ENCODE data around the gene CTIF. TPM values are rescaled to one million over a fixed set of nuclear protein-coding genes. Genes with fewer than 3 reads are reported as not detected.

CTIF gene
- total RNA-seq, 1 donor from 2014 or later, result 60.0 TPM

- peaks cover 9% of the 10 kb centered on the region for H3K36me3 ChIP-seq
- no peaks in the 10 kb centered on the region for H3K9me3 ChIP-seq (replicated peaks)
- H3K27me3 ChIP-seq (ENCODE audit: low read depth), result no peaks in the 10 kb centered on the region
- TF ChIP-seq CTCF (IDR thresholded peaks at IDR 0.05; ENCODE audit: borderline replicate concordance), result no peak
- intact Hi-C loops (cut with micrococcal nuclease), result no loop called here
- no peak overlapping the region for H3K4me3 ChIP-seq
- no peak overlapping the region for H3K27ac ChIP-seq (replicated peaks)
- DNase-seq, result no peak
- H3K4me1 ChIP-seq, result peaks cover 35% of the 10 kb centered on the region
These were observed 34.9 kb downstream of the CTIF start for GRCh38 chr18:48573632-48574283.

GRCh38 chr18:48574667-48575300 lies 36.0 kb downstream of the CTIF start:
- H3K9me3 ChIP-seq (replicated peaks), result no peaks in the 10 kb centered on the region
- no peak for DNase-seq
- peaks cover 9% of the 10 kb centered on the region for H3K36me3 ChIP-seq
- no peak overlapping the region for H3K27ac ChIP-seq (replicated peaks)
- no peaks in the 10 kb centered on the region for H3K27me3 ChIP-seq (ENCODE audit: low read depth)
- no peak overlapping the region for H3K4me3 ChIP-seq
- intact Hi-C loops (cut with micrococcal nuclease), result no loop called here
- H3K4me1 ChIP-seq, result peaks cover 31% of the 10 kb centered on the region
- no peak for TF ChIP-seq CTCF (IDR thresholded peaks at IDR 0.05; ENCODE audit: borderline replicate concordance)

- Histone ChIP-seq H3K4me1 (peaks cover 27% of the 10 kb centered on the region), H3K9me3 (replicated peaks) (no peaks in the 10 kb centered on the region), H3K27me3 (ENCODE audit: low read depth) (no peaks in the 10 kb centered on the region), H3K27ac (replicated peaks) (no peak overlapping the region), H3K4me3 (no peak overlapping the region), H3K36me3 (peaks cover 9% of the 10 kb centered on the region)
- TF ChIP-seq CTCF (IDR thresholded peaks at IDR 0.05; ENCODE audit: borderline replicate concordance), result no peak
- intact Hi-C loops (cut with micrococcal nuclease), result no loop called here
- no peak for DNase-seq
These were observed 36.4 kb downstream of the CTIF start for GRCh38 chr18:48575301-48575657.

- H3K36me3 ChIP-seq, result peaks cover 9% of the 10 kb centered on the region
- intact Hi-C loops (cut with micrococcal nuclease), result no loop called here
- no peaks in the 10 kb centered on the region for H3K9me3 ChIP-seq (replicated peaks)
- no peak for DNase-seq
- no peak overlapping the region for H3K4me3 ChIP-seq
- H3K27ac ChIP-seq (replicated peaks), result no peak overlapping the region
- H3K4me1 ChIP-seq, result peaks cover 28% of the 10 kb centered on the region
- no peak for TF ChIP-seq CTCF (IDR thresholded peaks at IDR 0.05; ENCODE audit: borderline replicate concordance)
- no peaks in the 10 kb centered on the region for H3K27me3 ChIP-seq (ENCODE audit: low read depth)
These were observed 37.0 kb downstream of the CTIF start for GRCh38 chr18:48575658-48576456.

- no peak overlapping the region for H3K27ac ChIP-seq (replicated peaks)
- H3K36me3 ChIP-seq, result peaks cover 9% of the 10 kb centered on the region
- intact Hi-C loops (cut with micrococcal nuclease), result no loop called here
- H3K4me3 ChIP-seq, result no peak overlapping the region
- no peak for TF ChIP-seq CTCF (IDR thresholded peaks at IDR 0.05; ENCODE audit: borderline replicate concordance)
- no peak for DNase-seq
- no peaks in the 10 kb centered on the region for H3K9me3 ChIP-seq (replicated peaks)
- no peaks in the 10 kb centered on the region for H3K27me3 ChIP-seq (ENCODE audit: low read depth)
- H3K4me1 ChIP-seq, result peaks cover 34% of the 10 kb centered on the region
These were observed 37.6 kb downstream of the CTIF start for GRCh38 chr18:48576457-48576771.

All from left ventricle myocardium inferior (tissue), 1 donor.